Measurements from ENCODE around the gene LCE1D.

LCE1D gene

GRCh38 chr1:152796421-152796820 is at the start of gene LCE1D:
LCE1D (plus strand) TSS chr1:152796721; CDS start chr1:152797795, 1,074 bp downstream.
- DNase-seq, result no peak

- DNase-seq, result no peak
These were observed 48.7 kb upstream of the LCE1D start for GRCh38 chr1:152747831-152748230.

- no peak for DNase-seq
These were observed 44.3 kb upstream of the LCE1D start for GRCh38 chr1:152752225-152752624.

- DNase-seq, result no peak
These were observed 42.9 kb upstream of the LCE1D start for GRCh38 chr1:152753586-152753985.

- no peak for DNase-seq
These were observed 39.6 kb upstream of the LCE1D start for GRCh38 chr1:152756872-152757271.

GRCh38 chr1:152757747-152758146 is 38.8 kb upstream of the LCE1D start, which contains the start of gene KPRP:
KPRP (plus strand) TSS chr1:152758025; CDS start chr1:152759589, 1,564 bp downstream.
- no peak for DNase-seq

GRCh38 chr1:152758636-152759035 is 37.9 kb upstream of the LCE1D start:
- DNase-seq, result no peak

- DNase-seq, result no peak
These were observed 36.9 kb upstream of the LCE1D start for GRCh38 chr1:152759453-152760173.

- no peak for DNase-seq
These were observed 35.9 kb upstream of the LCE1D start for GRCh38 chr1:152760551-152761190.

- no peak for DNase-seq
These were observed 34.8 kb upstream of the LCE1D start for GRCh38 chr1:152761609-152762213.

GRCh38 chr1:152768847-152769533 is 27.5 kb upstream of the LCE1D start:
- no peak for DNase-seq

GRCh38 chr1:152770411-152770810 is 26.1 kb upstream of the LCE1D start:
- DNase-seq, result no peak

- DNase-seq, result no peak
These were observed 21.6 kb upstream of the LCE1D start, which contains the start of gene LCE1F for GRCh38 chr1:152774875-152775274. LCE1F (plus strand) TSS chr1:152775140; CDS start chr1:152776372, 1,232 bp downstream.

- no peak for DNase-seq
These were observed 20.2 kb upstream of the LCE1D start for GRCh38 chr1:152776361-152776760.

- DNase-seq, result no peak
These were observed 18.9 kb upstream of the LCE1D start for GRCh38 chr1:152777510-152778137.

- DNase-seq, result no peak
These were observed 13.4 kb upstream of the LCE1D start for GRCh38 chr1:152783095-152783494.

GRCh38 chr1:152786077-152786476 is 10.4 kb upstream of the LCE1D start, which contains the start of gene LCE1E:
LCE1E (plus strand) TSS chr1:152786257; CDS start chr1:152787300, 1,043 bp downstream.
- DNase-seq, result no peak

- DNase-seq, result no peak
These were observed 835 bp upstream of the LCE1D start for GRCh38 chr1:152795686-152796085.

GRCh38 chr1:152801333-152801732 is 4.8 kb downstream of the LCE1D start:
- DNase-seq, result no peak

- no peak for DNase-seq
These were observed 10.1 kb downstream of the LCE1D start, which contains the start of gene LCE1C for GRCh38 chr1:152806576-152806975. LCE1C (minus strand) TSS chr1:152806651; CDS start chr1:152805478, 1,173 bp downstream.

GRCh38 chr1:152811050-152811449 is 14.5 kb downstream of the LCE1D start:
- DNase-seq, result no peak

GRCh38 chr1:152811671-152812070 is 15.2 kb downstream of the LCE1D start, which contains the start of gene LCE1B:
LCE1B (plus strand) TSS chr1:152811971; CDS start chr1:152812447, 476 bp downstream.
- no peak for DNase-seq
